Uterus (tissue), 2 donors: ENCODE measurements around the gene DCUN1D2.

Experiments
- CTCF ChIP-seq, 4 experiments: fragments of 200-600 bp in 2 of 4; fragments of 450-650 bp in 2 of 4; sonication (generic) in 2 of 4; IDR thresholded peaks; one replicate each; pipeline ENCODE4 v1.5.1; 2016 to 2019; ENCODE audit warnings: antibody characterized with exemption in 4 of 4, mild to moderate bottlenecking in 2 of 4, moderate library complexity in 1 of 4
- POLR2A ChIP-seq, 2 donors: fragments of 450-650 bp; IDR thresholded peaks; one replicate each; pipeline ENCODE4 v1.6.1; 2016; ENCODE audit warnings: antibody characterized with exemption in 2 of 2, mild to moderate bottlenecking in 1 of 2, moderate library complexity in 1 of 2

GRCh38 chr13:113527272-113527958, 36.9 kb upstream of the DCUN1D2 start:
- TF ChIP-seq CTCF (IDR thresholded peaks at IDR 0.05) (no peak), POLR2A (IDR thresholded peaks at IDR 0.05) (no peak)
